Stimulated activated CD8-positive, alpha-beta memory T cell treated with anti-CD3 and anti-CD28 coated beads, Interleukin-4, amount 100 ng/mL, for 48 hours (primary cell): ENCODE measurements around the gene CD248.
"Not testable (repeated sequence)": the region's sequence is repeated elsewhere in the genome, so short reads cannot be mapped to it uniquely, and the experiment has no call there.

ENCODE experiments used
- DNase-seq: peaks from one replicate; pipeline ENCODE4 v3.0.0-alpha.2; 2020

Gene CD248

GRCh38 chr11:66316849-66317251 lies at the start of gene CD248:
Gene CD248, minus strand, starts transcription at chr11:66317044. Its CDS starts 17 bp downstream, at chr11:66317027.
- DNase-seq: peak; percentile 36

- no peak for DNase-seq
Measured at GRCh38 chr11:66365711-66366619, 49.1 kb upstream of the CD248 start.

- DNase-seq: no peak
Measured at GRCh38 chr11:66365166-66365565, 48.3 kb upstream of the CD248 start.

GRCh38 chr11:66363805-66364535 lies 47.1 kb upstream of the CD248 start:
- DNase-seq: peak; percentile 95

- DNase-seq: no peak
Measured at GRCh38 chr11:66363187-66363601, 46.4 kb upstream of the CD248 start.

GRCh38 chr11:66362481-66363147 lies 45.8 kb upstream of the CD248 start:
- no peak for DNase-seq

- DNase-seq: no peak
Measured at GRCh38 chr11:66361502-66361941, 44.7 kb upstream of the CD248 start.

- DNase-seq: no peak
Measured at GRCh38 chr11:66360406-66361073, 43.7 kb upstream of the CD248 start.

- DNase-seq: no peak
Measured at GRCh38 chr11:66359662-66360087, 42.8 kb upstream of the CD248 start.

- DNase-seq: not testable (repeated sequence)
Measured at GRCh38 chr11:66350560-66351235, 33.9 kb upstream of the CD248 start.

- no peak for DNase-seq
Measured at GRCh38 chr11:66349084-66349386, 32.2 kb upstream of the CD248 start.

GRCh38 chr11:66347425-66348276 lies 30.8 kb upstream of the CD248 start, which contains the start of gene B4GAT1:
Gene B4GAT1, minus strand, starts transcription at chr11:66347629. Its CDS starts 84 bp downstream, at chr11:66347545.
- DNase-seq: peak; percentile 91

- DNase-seq: no peak
Measured at GRCh38 chr11:66346476-66347424, 29.9 kb upstream of the CD248 start.

- no peak for DNase-seq
Measured at GRCh38 chr11:66345316-66345649, 28.4 kb upstream of the CD248 start.

GRCh38 chr11:66344550-66345315 lies 27.9 kb upstream of the CD248 start, which contains the start of gene BRMS1:
Gene BRMS1, minus strand, starts transcription at chr11:66345104. Its CDS starts 2,870 bp downstream, at chr11:66342234.
- peak; percentile 99 for DNase-seq

GRCh38 chr11:66343176-66343575 lies 26.3 kb upstream of the CD248 start:
- no peak for DNase-seq

- no peak for DNase-seq
Measured at GRCh38 chr11:66341502-66342126, 24.8 kb upstream of the CD248 start.
